ENCODE measurements around the gene SPATA17.

- TF ChIP-seq CTCF (IDR thresholded peaks at IDR 0.05) (no peak), POLR2A (IDR thresholded peaks at IDR 0.05) (no peak)
Measured at GRCh38 chr1:217717959-217718358, 86.8 kb downstream of the SPATA17 start.

Measured in right lobe of liver (tissue), 4 donors.